ENCODE data around the gene CAMKV.
"Not testable (repeated sequence)": the region's sequence is repeated elsewhere in the genome, so short reads cannot be mapped to it uniquely, and the experiment has no call there.

Gene CAMKV

GRCh38 chr3:49910409-49911123, 40.9 kb upstream of the CAMKV start:
- peak overlapping the region; percentile 12 for H3K9ac ChIP-seq (ENCODE audit: insufficient read length, low read depth)
- DNase-seq (ENCODE audit: low read depth, low spot score), result peak; percentile 74
- TF ChIP-seq YY1 (IDR thresholded peaks at IDR 0.05; ENCODE audit: insufficient read depth, insufficient read length) (no peak), SUZ12 (IDR thresholded peaks at IDR 0.05; ENCODE audit: extremely low read depth, insufficient read depth, insufficient read length) (no peak), ZNF274 (IDR thresholded peaks at IDR 0.05; ENCODE audit: low read depth, low read length) (no peak)
- no peaks in the 10 kb centered on the region for H3K9me3 ChIP-seq (ENCODE audit: insufficient read depth, low read length)
- H3K27me3 ChIP-seq (ENCODE audit: insufficient read depth, insufficient read length), result peaks cover 32% of the 10 kb centered on the region
- peaks cover 15% of the 10 kb centered on the region for H3K36me3 ChIP-seq (ENCODE audit: insufficient read depth, insufficient read length, low read length)
- peaks cover 54% of the 10 kb centered on the region for H3K4me1 ChIP-seq (ENCODE audit: insufficient read depth, insufficient read length)
- H3K4me3 ChIP-seq (ENCODE audit: insufficient read length, low read depth), result peak overlapping the region; percentile 16

DNA sequence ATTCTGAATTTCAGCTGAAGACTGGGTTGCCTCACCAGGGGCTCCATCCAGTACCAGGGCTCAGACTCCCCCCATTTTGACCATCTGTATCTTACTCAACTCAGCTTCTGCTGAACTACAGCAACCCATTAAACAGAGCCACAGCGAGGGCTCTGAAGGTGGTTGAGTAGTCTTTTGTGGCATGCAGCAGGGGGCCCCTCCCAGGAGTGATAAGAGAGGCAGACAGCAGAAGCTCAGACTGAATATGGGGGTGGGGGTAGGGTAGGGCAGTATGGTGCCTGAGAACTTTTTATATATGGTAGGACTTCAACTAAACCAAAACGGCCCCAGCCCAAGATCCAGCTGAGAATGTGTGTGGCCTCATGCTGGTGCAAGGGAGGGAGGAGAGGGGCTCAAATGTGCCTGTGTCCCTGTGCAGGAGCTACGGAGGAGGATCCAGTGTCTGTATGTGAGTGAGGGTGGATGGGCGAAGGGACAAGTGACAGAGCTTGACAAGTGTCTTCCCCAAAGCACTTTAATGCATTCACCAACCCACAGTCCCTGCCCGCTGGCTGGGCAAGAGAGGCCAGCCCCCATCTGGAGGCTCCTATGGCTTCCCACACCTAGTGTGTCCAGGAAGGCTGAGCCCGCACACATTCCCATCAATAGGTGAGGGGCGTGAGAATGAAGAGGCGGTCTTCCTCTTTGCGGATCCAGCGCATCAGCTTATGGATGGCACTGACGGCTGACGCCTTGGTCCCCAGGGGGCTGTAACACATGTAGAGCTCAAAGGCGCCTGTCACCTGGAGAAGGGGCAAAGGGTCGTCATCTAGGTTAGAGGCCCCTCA, 38.9 kb upstream of the CAMKV start:
- no peak overlapping the region for H3K9ac ChIP-seq (ENCODE audit: insufficient read length, low read depth)
- H3K9me3 ChIP-seq (ENCODE audit: insufficient read depth, low read length), result no peaks in the 10 kb centered on the region
- peaks cover 32% of the 10 kb centered on the region for H3K27me3 ChIP-seq (ENCODE audit: insufficient read depth, insufficient read length)
- TF ChIP-seq SUZ12 (IDR thresholded peaks at IDR 0.05; ENCODE audit: extremely low read depth, insufficient read depth, insufficient read length) (no peak), ZNF274 (IDR thresholded peaks at IDR 0.05; ENCODE audit: low read depth, low read length) (no peak), YY1 (IDR thresholded peaks at IDR 0.05; ENCODE audit: insufficient read depth, insufficient read length) (no peak)
- DNase-seq (ENCODE audit: low read depth, low spot score), result no peak
- H3K36me3 ChIP-seq (ENCODE audit: insufficient read depth, insufficient read length, low read length), result peaks cover 15% of the 10 kb centered on the region
- peaks cover 57% of the 10 kb centered on the region for H3K4me1 ChIP-seq (ENCODE audit: insufficient read depth, insufficient read length)
- no peak overlapping the region for H3K4me3 ChIP-seq (ENCODE audit: insufficient read length, low read depth)

GRCh38 chr3:49906073-49906743, 36.5 kb upstream of the CAMKV start:
- no peak for TF ChIP-seq SUZ12 (IDR thresholded peaks at IDR 0.05; ENCODE audit: extremely low read depth, insufficient read depth, insufficient read length)
- no peak for TF ChIP-seq YY1 (IDR thresholded peaks at IDR 0.05; ENCODE audit: insufficient read depth, insufficient read length)
- TF ChIP-seq ZNF274 (IDR thresholded peaks at IDR 0.05; ENCODE audit: low read depth, low read length), result no peak
- H3K27me3 ChIP-seq (ENCODE audit: insufficient read depth, insufficient read length), result peaks cover 28% of the 10 kb centered on the region
- no peak overlapping the region for H3K4me3 ChIP-seq (ENCODE audit: insufficient read length, low read depth)
- peaks cover 58% of the 10 kb centered on the region for H3K4me1 ChIP-seq (ENCODE audit: insufficient read depth, insufficient read length)
- peaks cover 11% of the 10 kb centered on the region for H3K36me3 ChIP-seq (ENCODE audit: insufficient read depth, insufficient read length, low read length)
- DNase-seq (ENCODE audit: low read depth, low spot score), result no peak
- H3K9ac ChIP-seq (ENCODE audit: insufficient read length, low read depth), result peak overlapping the region; percentile 23
- no peaks in the 10 kb centered on the region for H3K9me3 ChIP-seq (ENCODE audit: insufficient read depth, low read length)

- H3K36me3 ChIP-seq (ENCODE audit: insufficient read depth, insufficient read length, low read length); DNase-seq (ENCODE audit: low read depth, low spot score); H3K9me3 ChIP-seq (ENCODE audit: insufficient read depth, low read length); H3K4me3 ChIP-seq (ENCODE audit: insufficient read length, low read depth): not testable (repeated sequence)
- Histone ChIP-seq H3K27me3 (ENCODE audit: insufficient read depth, insufficient read length) (peaks cover 23% of the 10 kb centered on the region), H3K9ac (ENCODE audit: insufficient read length, low read depth) (peak overlapping the region; percentile 57), H3K4me1 (ENCODE audit: insufficient read depth, insufficient read length) (peaks cover 43% of the 10 kb centered on the region)
These were observed 34.7 kb upstream of the CAMKV start for GRCh38 chr3:49904448-49904847.

DNA sequence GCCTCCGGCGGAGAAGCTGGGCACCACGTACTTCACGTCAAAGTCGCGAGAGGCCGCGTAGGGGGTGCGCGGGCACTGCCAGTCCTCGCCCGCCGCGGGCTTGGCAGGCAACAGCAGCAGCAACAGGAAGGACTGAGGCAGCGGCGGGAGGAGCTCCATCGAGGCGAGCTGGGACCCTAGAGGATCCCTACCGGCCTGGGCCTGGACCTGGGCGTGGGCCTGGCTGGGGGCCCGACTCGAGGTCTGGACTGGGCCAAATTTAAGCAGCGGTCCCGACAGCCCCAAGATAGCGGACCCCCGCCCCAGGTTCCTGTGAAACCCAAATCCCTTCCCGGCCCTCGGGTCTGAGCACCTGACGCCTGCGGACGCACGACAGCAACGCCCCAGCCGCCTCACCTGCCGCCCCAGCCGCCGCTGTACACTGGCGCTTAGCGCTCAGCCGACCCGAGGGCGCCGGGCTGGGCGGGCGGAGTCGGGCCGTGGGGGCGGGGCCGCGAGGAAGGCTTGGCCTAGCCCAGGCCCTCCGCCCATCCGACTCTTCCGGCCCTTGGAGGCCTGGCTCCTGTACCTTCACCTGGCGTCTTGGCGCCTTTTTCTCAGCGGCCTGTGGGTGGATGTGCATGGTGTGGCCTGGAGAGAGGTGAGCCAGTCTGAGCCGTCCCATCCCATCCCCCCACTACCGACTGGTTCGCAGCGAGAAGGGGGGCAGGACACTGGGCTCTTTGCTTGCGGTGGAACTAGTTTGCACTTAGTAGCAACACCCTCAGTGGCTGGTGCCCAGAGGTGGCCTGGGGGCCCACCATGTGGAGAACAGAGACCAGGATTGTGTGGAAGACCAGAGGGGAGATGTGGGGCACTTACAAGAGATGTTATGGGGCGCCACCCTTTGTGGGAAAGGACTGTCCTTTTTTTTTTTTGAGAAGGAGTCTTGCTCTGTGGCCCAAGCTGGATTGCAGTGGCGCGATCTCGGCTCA, 34.0 kb upstream of the CAMKV start, which contains the start of gene MST1R:
Gene MST1R (minus strand): TSS at position 423 of the 974 bp plus-strand sequence. CDS start 264 bp downstream, at position 159.
- Histone ChIP-seq H3K9ac (ENCODE audit: insufficient read length, low read depth) (peak within 1 kb of the TSS; percentile 57), H3K27me3 (ENCODE audit: insufficient read depth, insufficient read length) (peaks cover 16% of the 10 kb centered on the region), H3K4me1 (ENCODE audit: insufficient read depth, insufficient read length) (peaks cover 36% of the 10 kb centered on the region), H3K36me3 (ENCODE audit: insufficient read depth, insufficient read length, low read length) (no peaks in the 10 kb centered on the region), H3K9me3 (ENCODE audit: insufficient read depth, low read length) (no peaks in the 10 kb centered on the region), H3K4me3 (ENCODE audit: insufficient read length, low read depth) (peak within 1 kb of the TSS; percentile 22)
- DNase-seq (ENCODE audit: low read depth, low spot score), result peak; percentile 66
- TF ChIP-seq SUZ12 (IDR thresholded peaks at IDR 0.05; ENCODE audit: extremely low read depth, insufficient read depth, insufficient read length) (no peak), YY1 (IDR thresholded peaks at IDR 0.05; ENCODE audit: insufficient read depth, insufficient read length) (no peak), ZNF274 (IDR thresholded peaks at IDR 0.05; ENCODE audit: low read depth, low read length) (no peak)

- no peak for TF ChIP-seq SUZ12 (IDR thresholded peaks at IDR 0.05; ENCODE audit: extremely low read depth, insufficient read depth, insufficient read length)
- no peak for TF ChIP-seq YY1 (IDR thresholded peaks at IDR 0.05; ENCODE audit: insufficient read depth, insufficient read length)
- no peak for TF ChIP-seq ZNF274 (IDR thresholded peaks at IDR 0.05; ENCODE audit: low read depth, low read length)
- Histone ChIP-seq H3K4me3 (ENCODE audit: insufficient read length, low read depth) (no peak overlapping the region), H3K4me1 (ENCODE audit: insufficient read depth, insufficient read length) (peaks cover 28% of the 10 kb centered on the region), H3K9ac (ENCODE audit: insufficient read length, low read depth) (peak overlapping the region; percentile 57), H3K9me3 (ENCODE audit: insufficient read depth, low read length) (no peaks in the 10 kb centered on the region), H3K36me3 (ENCODE audit: insufficient read depth, insufficient read length, low read length) (no peaks in the 10 kb centered on the region), H3K27me3 (ENCODE audit: insufficient read depth, insufficient read length) (peaks cover 14% of the 10 kb centered on the region)
- no peak for DNase-seq (ENCODE audit: low read depth, low spot score)
These were observed 33.0 kb upstream of the CAMKV start for GRCh38 chr3:49902511-49903345.

Measured in NT2/D1 (cell line).